H1 (cell line): ENCODE measurements around the gene GAS7. TPM values are rescaled to one million over a fixed set of nuclear protein-coding genes. Genes with fewer than 3 reads are reported as not detected.

Source experiments
- CTBP2 ChIP-seq: IDR thresholded peaks from 2 replicates; pipeline ENCODE4 v1.7.0; 2011; ENCODE audit warnings: borderline replicate concordance, mild to moderate bottlenecking, moderate library complexity, mixed read lengths, low read length; ENCODE audit not compliant: insufficient read depth, insufficient read length
- KDM1A ChIP-seq: fragments of 200-600, 300-600 bp; sonication (generic); IDR thresholded peaks from 2 replicates; pipeline ENCODE4 v1.7.1; 2016; ENCODE audit warnings: mild to moderate bottlenecking, low read length, borderline replicate concordance
- KDM5A ChIP-seq: fragments of 200-600 bp; IDR thresholded peaks from 2 replicates; pipeline ENCODE4 v1.7.1; 2012; ENCODE audit warnings: mild to moderate bottlenecking, low read length, inconsistent platforms, mixed read lengths
- RFX5 ChIP-seq: IDR thresholded peaks from 2 replicates; pipeline ENCODE4 v1.6.1; 2011; ENCODE audit warnings: low read depth, low read length, improper control_type of control experiment, borderline replicate concordance
- SAP30 ChIP-seq: fragments of 300-600 bp; sonication (generic); IDR thresholded peaks from 2 replicates; pipeline ENCODE4 v1.7.1; 2012; ENCODE audit warnings: low read length, moderate library complexity, mild to moderate bottlenecking, inconsistent platforms; ENCODE audit not compliant: insufficient read depth, insufficient replicate concordance
- SIX5 ChIP-seq: IDR thresholded peaks from 2 replicates; pipeline ENCODE4 v1.6.1; 2011; ENCODE audit warnings: mild to moderate bottlenecking, low read depth, low read length
- SP4 ChIP-seq: IDR thresholded peaks from 2 replicates; pipeline ENCODE4 v1.6.1; 2012; ENCODE audit warnings: low read length, inconsistent platforms
- SUZ12 ChIP-seq: fragments of 200-600 bp; sonication (generic); IDR thresholded peaks from 2 replicates; pipeline ENCODE4 v1.6.1; 2012; ENCODE audit warnings: mild to moderate bottlenecking, inconsistent platforms, low read length, moderate library complexity, mixed read lengths
- TAF1 ChIP-seq: IDR thresholded peaks from 2 replicates; pipeline ENCODE4 v1.6.1; 2011; ENCODE audit warnings: mild to moderate bottlenecking, low read depth, low read length
- polyA plus RNA-seq, 7 experiments: library from polyadenylated mRNA; depleted of rRNA in 3 of 7; stranded (reverse) in 5 of 7; unstranded in 2 of 7; fragments of >200 nt in 5 of 7; fragments of 200-250 nt in 2 of 7; gene quantifications; 1 replicate in 5 of 7; 2 replicates in 1 of 7; 4 replicates in 1 of 7; pipeline versions ENCODE4 v1.2.1 to v1.2.3, GENCODE V29; 2011 to 2013; ENCODE audit warnings: missing spikeins in 2 of 7, mixed read lengths in 2 of 7
- total RNA-seq: library from RNA; stranded (reverse); fragmentation: NEBNext Ultra II Directional; extraction: Animal tissue kit (Norgen Biotek cat#: 25700); gene quantifications from 2 replicates; pipeline ENCODE4 v1.2.1, GENCODE V29; 2021
- TF ChIP-seq, protein P1 (sequence below): IDR thresholded peaks from 2 replicates; pipeline ENCODE4 v1.6.1; 2012; ENCODE audit warnings: inconsistent platforms
- TF ChIP-seq, protein P2 (sequence below): fragments of 300-600 bp; sonication (generic); IDR thresholded peaks from 2 replicates; pipeline ENCODE4 v1.7.1; 2012; ENCODE audit warnings: low read length, moderate library complexity, mild to moderate bottlenecking, inconsistent platforms; ENCODE audit not compliant: insufficient replicate concordance

The GAS7 gene
- total and polyA plus RNA-seq, 2 of the 8 experiments (the other 6 are each of a cell fraction or from before 2014, with no cell fraction given) = 5.0 to 14.5 TPM

- TF ChIP-seq SAP30 = no peak
- TF ChIP-seq, protein P1, sequence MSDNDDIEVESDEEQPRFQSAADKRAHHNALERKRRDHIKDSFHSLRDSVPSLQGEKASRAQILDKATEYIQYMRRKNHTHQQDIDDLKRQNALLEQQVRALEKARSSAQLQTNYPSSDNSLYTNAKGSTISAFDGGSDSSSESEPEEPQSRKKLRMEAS = no peak
- TF ChIP-seq SP4 = no peak
- TF ChIP-seq TAF1 = no peak
- TF ChIP-seq KDM5A = no peak
- TF ChIP-seq CTBP2 = no peak
- TF ChIP-seq RFX5 = no peak
- TF ChIP-seq KDM1A = no peak
- no peak for TF ChIP-seq SUZ12
- TF ChIP-seq, protein P2, sequence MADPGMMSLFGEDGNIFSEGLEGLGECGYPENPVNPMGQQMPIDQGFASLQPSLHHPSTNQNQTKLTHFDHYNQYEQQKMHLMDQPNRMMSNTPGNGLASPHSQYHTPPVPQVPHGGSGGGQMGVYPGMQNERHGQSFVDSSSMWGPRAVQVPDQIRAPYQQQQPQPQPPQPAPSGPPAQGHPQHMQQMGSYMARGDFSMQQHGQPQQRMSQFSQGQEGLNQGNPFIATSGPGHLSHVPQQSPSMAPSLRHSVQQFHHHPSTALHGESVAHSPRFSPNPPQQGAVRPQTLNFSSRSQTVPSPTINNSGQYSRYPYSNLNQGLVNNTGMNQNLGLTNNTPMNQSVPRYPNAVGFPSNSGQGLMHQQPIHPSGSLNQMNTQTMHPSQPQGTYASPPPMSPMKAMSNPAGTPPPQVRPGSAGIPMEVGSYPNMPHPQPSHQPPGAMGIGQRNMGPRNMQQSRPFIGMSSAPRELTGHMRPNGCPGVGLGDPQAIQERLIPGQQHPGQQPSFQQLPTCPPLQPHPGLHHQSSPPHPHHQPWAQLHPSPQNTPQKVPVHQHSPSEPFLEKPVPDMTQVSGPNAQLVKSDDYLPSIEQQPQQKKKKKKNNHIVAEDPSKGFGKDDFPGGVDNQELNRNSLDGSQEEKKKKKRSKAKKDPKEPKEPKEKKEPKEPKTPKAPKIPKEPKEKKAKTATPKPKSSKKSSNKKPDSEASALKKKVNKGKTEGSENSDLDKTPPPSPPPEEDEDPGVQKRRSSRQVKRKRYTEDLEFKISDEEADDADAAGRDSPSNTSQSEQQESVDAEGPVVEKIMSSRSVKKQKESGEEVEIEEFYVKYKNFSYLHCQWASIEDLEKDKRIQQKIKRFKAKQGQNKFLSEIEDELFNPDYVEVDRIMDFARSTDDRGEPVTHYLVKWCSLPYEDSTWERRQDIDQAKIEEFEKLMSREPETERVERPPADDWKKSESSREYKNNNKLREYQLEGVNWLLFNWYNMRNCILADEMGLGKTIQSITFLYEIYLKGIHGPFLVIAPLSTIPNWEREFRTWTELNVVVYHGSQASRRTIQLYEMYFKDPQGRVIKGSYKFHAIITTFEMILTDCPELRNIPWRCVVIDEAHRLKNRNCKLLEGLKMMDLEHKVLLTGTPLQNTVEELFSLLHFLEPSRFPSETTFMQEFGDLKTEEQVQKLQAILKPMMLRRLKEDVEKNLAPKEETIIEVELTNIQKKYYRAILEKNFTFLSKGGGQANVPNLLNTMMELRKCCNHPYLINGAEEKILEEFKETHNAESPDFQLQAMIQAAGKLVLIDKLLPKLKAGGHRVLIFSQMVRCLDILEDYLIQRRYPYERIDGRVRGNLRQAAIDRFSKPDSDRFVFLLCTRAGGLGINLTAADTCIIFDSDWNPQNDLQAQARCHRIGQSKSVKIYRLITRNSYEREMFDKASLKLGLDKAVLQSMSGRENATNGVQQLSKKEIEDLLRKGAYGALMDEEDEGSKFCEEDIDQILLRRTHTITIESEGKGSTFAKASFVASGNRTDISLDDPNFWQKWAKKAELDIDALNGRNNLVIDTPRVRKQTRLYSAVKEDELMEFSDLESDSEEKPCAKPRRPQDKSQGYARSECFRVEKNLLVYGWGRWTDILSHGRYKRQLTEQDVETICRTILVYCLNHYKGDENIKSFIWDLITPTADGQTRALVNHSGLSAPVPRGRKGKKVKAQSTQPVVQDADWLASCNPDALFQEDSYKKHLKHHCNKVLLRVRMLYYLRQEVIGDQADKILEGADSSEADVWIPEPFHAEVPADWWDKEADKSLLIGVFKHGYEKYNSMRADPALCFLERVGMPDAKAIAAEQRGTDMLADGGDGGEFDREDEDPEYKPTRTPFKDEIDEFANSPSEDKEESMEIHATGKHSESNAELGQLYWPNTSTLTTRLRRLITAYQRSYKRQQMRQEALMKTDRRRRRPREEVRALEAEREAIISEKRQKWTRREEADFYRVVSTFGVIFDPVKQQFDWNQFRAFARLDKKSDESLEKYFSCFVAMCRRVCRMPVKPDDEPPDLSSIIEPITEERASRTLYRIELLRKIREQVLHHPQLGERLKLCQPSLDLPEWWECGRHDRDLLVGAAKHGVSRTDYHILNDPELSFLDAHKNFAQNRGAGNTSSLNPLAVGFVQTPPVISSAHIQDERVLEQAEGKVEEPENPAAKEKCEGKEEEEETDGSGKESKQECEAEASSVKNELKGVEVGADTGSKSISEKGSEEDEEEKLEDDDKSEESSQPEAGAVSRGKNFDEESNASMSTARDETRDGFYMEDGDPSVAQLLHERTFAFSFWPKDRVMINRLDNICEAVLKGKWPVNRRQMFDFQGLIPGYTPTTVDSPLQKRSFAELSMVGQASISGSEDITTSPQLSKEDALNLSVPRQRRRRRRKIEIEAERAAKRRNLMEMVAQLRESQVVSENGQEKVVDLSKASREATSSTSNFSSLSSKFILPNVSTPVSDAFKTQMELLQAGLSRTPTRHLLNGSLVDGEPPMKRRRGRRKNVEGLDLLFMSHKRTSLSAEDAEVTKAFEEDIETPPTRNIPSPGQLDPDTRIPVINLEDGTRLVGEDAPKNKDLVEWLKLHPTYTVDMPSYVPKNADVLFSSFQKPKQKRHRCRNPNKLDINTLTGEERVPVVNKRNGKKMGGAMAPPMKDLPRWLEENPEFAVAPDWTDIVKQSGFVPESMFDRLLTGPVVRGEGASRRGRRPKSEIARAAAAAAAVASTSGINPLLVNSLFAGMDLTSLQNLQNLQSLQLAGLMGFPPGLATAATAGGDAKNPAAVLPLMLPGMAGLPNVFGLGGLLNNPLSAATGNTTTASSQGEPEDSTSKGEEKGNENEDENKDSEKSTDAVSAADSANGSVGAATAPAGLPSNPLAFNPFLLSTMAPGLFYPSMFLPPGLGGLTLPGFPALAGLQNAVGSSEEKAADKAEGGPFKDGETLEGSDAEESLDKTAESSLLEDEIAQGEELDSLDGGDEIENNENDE = no peak
- no peak for TF ChIP-seq SIX5
Measured at GRCh38 chr17:10234033-10234432, 35.6 kb upstream of the GAS7 start (continued).
